ENCODE results near the gene SSTR4. TPM values are rescaled to one million over a fixed set of nuclear protein-coding genes. Genes with fewer than 3 reads are reported as not detected.

The SSTR4 gene
- polyA plus RNA-seq, 2 of the 4 experiments (the other 2 are of a cell fraction) = 0.08 TPM; not detected in 1

- TF ChIP-seq CEBPB (IDR thresholded peaks at IDR 0.05) = no peak; a peak in 1 of 4 replicates
- peak; percentile 83; the same call in 1 of the 2 replicates for TF ChIP-seq KDM1A (IDR thresholded peaks at IDR 0.05; ENCODE audit: low read depth)
- TF ChIP-seq MAFK (IDR thresholded peaks at IDR 0.05; ENCODE audit: partially characterized antibody) = peak; percentile 66
- TF ChIP-seq, protein P1, sequence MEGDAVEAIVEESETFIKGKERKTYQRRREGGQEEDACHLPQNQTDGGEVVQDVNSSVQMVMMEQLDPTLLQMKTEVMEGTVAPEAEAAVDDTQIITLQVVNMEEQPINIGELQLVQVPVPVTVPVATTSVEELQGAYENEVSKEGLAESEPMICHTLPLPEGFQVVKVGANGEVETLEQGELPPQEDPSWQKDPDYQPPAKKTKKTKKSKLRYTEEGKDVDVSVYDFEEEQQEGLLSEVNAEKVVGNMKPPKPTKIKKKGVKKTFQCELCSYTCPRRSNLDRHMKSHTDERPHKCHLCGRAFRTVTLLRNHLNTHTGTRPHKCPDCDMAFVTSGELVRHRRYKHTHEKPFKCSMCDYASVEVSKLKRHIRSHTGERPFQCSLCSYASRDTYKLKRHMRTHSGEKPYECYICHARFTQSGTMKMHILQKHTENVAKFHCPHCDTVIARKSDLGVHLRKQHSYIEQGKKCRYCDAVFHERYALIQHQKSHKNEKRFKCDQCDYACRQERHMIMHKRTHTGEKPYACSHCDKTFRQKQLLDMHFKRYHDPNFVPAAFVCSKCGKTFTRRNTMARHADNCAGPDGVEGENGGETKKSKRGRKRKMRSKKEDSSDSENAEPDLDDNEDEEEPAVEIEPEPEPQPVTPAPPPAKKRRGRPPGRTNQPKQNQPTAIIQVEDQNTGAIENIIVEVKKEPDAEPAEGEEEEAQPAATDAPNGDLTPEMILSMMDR (IDR thresholded peaks at IDR 0.05) = no peak
- peak; percentile 65 to 77; a peak in 4 of 5 replicates for TF ChIP-seq JUN (IDR thresholded peaks at IDR 0.05)
- TF ChIP-seq HOXB13 (CRISPR knock-in tag; IDR thresholded peaks at IDR 0.05; ENCODE audit: low read depth) = 0 out of 2 replicates have a peak, but pooled peaks have one; percentile 35
- TF ChIP-seq PBX3 (IDR thresholded peaks at IDR 0.05) = no peak
- peak; percentile 63 to 65; a peak in 2 of 5 replicates for TF ChIP-seq EP300 (IDR thresholded peaks at IDR 0.05)
- TF ChIP-seq, protein P2, sequence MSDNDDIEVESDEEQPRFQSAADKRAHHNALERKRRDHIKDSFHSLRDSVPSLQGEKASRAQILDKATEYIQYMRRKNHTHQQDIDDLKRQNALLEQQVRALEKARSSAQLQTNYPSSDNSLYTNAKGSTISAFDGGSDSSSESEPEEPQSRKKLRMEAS (IDR thresholded peaks at IDR 0.05) = peak; percentile 83
- peak; percentile 79 for TF ChIP-seq JUNB (IDR thresholded peaks at IDR 0.05)
These were observed 35.4 kb upstream of the SSTR4 start (continued) for GRCh38 chr20:22999756-23000155.

DNA sequence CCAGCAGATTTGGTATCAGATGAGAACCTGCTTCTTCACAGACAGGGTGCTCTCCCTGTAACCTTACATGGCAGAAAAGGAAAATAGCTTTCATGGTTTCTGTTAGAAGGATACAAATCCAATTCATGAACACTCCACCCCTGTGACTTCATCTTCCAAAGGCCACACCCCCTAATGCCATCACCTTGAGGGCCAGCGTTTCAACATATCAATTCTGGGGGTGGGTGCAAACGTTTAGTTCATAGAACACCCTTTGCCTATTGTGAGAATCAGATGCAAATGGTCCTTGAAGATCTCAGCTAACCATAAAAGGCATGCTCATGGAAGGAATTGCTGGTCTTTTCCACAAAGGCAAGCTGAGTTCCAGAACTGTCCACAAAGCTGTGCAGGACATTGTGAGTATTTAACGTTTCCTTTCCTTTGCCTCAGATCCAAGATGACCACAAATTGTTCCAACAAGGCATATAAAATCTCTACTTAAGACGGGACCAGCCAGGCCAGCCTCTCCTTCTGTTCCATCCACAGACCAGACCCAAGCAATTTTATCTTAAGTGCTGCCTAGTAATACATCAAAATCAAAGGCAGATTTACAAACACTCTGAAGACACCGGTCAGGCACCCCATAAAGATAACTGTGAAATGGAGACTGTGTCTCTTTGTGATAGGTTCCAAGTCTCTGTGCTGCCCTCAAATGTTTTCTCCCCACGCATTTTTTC lies 34.7 kb upstream of the SSTR4 start:
- CTCF ChIA-PET = interaction anchor here (0.9 to 3.5 kb wide), 13 partner anchors 9 to 309 kb away, joined by 3 to 16 read pairs (median 3); partner anchors contain the start of gene THBD
- H3K27ac ChIP-seq = peak overlapping the region; percentile 89
- no peak for DNase-seq (ENCODE audit: low read depth in 1 of 2, low spot score in 1 of 2)
- peak overlapping the region; percentile 44 for H3K4me2 ChIP-seq
- TF ChIP-seq JUN (IDR thresholded peaks at IDR 0.05) (no peak), POLR2A (IDR thresholded peaks at IDR 0.05; ENCODE audit: low read length) (no peak), ELK1 (IDR thresholded peaks at IDR 0.05; ENCODE audit: low read depth, low read length) (no peak), PBX3 (IDR thresholded peaks at IDR 0.05) (no peak), FOSB (CRISPR knock-in tag; IDR thresholded peaks at IDR 0.05) (no peak), FOXS1 (CRISPR knock-in tag; IDR thresholded peaks at IDR 0.05) (no peak), HOXB13 (CRISPR knock-in tag; IDR thresholded peaks at IDR 0.05; ENCODE audit: low read depth) (no peak), HEYL (CRISPR knock-in tag; IDR thresholded peaks at IDR 0.05) (no peak), KDM5A (IDR thresholded peaks at IDR 0.05) (no peak), RFX5 (IDR thresholded peaks at IDR 0.05) (no peak), MAZ (IDR thresholded peaks at IDR 0.05; ENCODE audit: borderline replicate concordance, low read depth, low read length) (no peak), HES2 (IDR thresholded peaks at IDR 0.05) (no peak), HDAC2 (IDR thresholded peaks at IDR 0.05) (no peak), RCOR1 (IDR thresholded peaks at IDR 0.05; ENCODE audit: low read depth, low read length) (no peak), EP300 (IDR thresholded peaks at IDR 0.05) (no peak), CBX2 (IDR thresholded peaks at IDR 0.05; ENCODE audit: borderline replicate concordance, low read depth) (no peak), HOXB5 (CRISPR knock-in tag; IDR thresholded peaks at IDR 0.05) (no peak), SREBF2 (IDR thresholded peaks at IDR 0.05) (no peak)
- TF ChIP-seq, protein P1 (IDR thresholded peaks at IDR 0.05) = no peak
- TF ChIP-seq, protein P3, sequence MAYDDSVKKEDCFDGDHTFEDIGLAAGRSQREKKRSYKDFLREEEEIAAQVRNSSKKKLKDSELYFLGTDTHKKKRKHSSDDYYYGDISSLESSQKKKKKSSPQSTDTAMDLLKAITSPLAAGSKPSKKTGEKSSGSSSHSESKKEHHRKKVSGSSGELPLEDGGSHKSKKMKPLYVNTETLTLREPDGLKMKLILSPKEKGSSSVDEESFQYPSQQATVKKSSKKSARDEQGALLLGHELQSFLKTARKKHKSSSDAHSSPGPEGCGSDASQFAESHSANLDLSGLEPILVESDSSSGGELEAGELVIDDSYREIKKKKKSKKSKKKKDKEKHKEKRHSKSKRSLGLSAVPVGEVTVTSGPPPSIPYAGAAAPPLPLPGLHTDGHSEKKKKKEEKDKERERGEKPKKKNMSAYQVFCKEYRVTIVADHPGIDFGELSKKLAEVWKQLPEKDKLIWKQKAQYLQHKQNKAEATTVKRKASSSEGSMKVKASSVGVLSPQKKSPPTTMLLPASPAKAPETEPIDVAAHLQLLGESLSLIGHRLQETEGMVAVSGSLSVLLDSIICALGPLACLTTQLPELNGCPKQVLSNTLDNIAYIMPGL (CRISPR knock-in tag; IDR thresholded peaks at IDR 0.05; ENCODE audit: borderline replicate concordance) = no peak
- peak; percentile 87 for FAIRE-seq
- WGBS (ENCODE audit: missing lambda C conversion rate) = 61% methylated on average over 6 of the region's 6 CpGs
- ATAC-seq = peak; percentile 16 to 46; a peak in 2 of 6 replicates
- POLR2A ChIA-PET = interaction anchor here (1.0 to 1.3 kb wide), 2 partner anchors 50 to 225 kb away, joined by 3 to 4 read pairs; no protein-coding TSS in a partner anchor
- H3K4me3 ChIP-seq = no peak overlapping the region
- no peaks in the 10 kb centered on the region for H3K9me3 ChIP-seq
- H3K4me1 ChIP-seq = peaks cover 22% of the 10 kb centered on the region
